Fibroblast of peridontal ligament (primary cell): ENCODE data around the gene IYD.

ENCODE experiments used
- DNase-seq: peaks from one replicate; pipeline ENCODE4 v3.0.0-alpha.2; 2010; ENCODE audit errors: extremely low read depth

The IYD gene

GRCh38 chr6:150368762-150369161 is at the start of gene IYD:
Gene IYD, plus strand, starts transcription at chr6:150369012. Its CDS starts 20 bp downstream, at chr6:150369032.
- DNase-seq = no peak

GRCh38 chr6:150319924-150320323 is 48.9 kb upstream of the IYD start:
- no peak for DNase-seq

- DNase-seq = peak; percentile 8
Measured at GRCh38 chr6:150320442-150320841, 48.4 kb upstream of the IYD start.

- DNase-seq = no peak
Measured at GRCh38 chr6:150322466-150322871, 46.3 kb upstream of the IYD start.

- no peak for DNase-seq
Measured at GRCh38 chr6:150323205-150323604, 45.6 kb upstream of the IYD start.

GRCh38 chr6:150324044-150324443 is 44.8 kb upstream of the IYD start:
- no peak for DNase-seq

- no peak for DNase-seq
Measured at GRCh38 chr6:150325066-150325772, 43.6 kb upstream of the IYD start.

GRCh38 chr6:150327117-150327774 is 41.6 kb upstream of the IYD start:
- no peak for DNase-seq

- no peak for DNase-seq
Measured at GRCh38 chr6:150328744-150329405, 39.9 kb upstream of the IYD start.

GRCh38 chr6:150331344-150331743 is 37.5 kb upstream of the IYD start:
- DNase-seq = no peak

GRCh38 chr6:150332939-150333584 is 35.8 kb upstream of the IYD start:
- DNase-seq = no peak

- DNase-seq = no peak
Measured at GRCh38 chr6:150333585-150333941, 35.2 kb upstream of the IYD start.

- peak; percentile 82 for DNase-seq
Measured at GRCh38 chr6:150334790-150335783, 33.7 kb upstream of the IYD start.

GRCh38 chr6:150336299-150336698 is 32.5 kb upstream of the IYD start:
- DNase-seq = no peak

- no peak for DNase-seq
Measured at GRCh38 chr6:150336708-150337107, 32.1 kb upstream of the IYD start.

GRCh38 chr6:150342126-150342525 is 26.7 kb upstream of the IYD start:
- DNase-seq = no peak

- no peak for DNase-seq
Measured at GRCh38 chr6:150343434-150343833, 25.4 kb upstream of the IYD start.

- no peak for DNase-seq
Measured at GRCh38 chr6:150345781-150346180, 23.0 kb upstream of the IYD start.

GRCh38 chr6:150346346-150346745 is 22.5 kb upstream of the IYD start:
- DNase-seq = no peak

- DNase-seq = no peak
Measured at GRCh38 chr6:150347845-150348244, 21.0 kb upstream of the IYD start.

GRCh38 chr6:150349546-150349945 is 19.3 kb upstream of the IYD start:
- no peak for DNase-seq
